Measurements from ENCODE around the gene RGS11.

DNA sequence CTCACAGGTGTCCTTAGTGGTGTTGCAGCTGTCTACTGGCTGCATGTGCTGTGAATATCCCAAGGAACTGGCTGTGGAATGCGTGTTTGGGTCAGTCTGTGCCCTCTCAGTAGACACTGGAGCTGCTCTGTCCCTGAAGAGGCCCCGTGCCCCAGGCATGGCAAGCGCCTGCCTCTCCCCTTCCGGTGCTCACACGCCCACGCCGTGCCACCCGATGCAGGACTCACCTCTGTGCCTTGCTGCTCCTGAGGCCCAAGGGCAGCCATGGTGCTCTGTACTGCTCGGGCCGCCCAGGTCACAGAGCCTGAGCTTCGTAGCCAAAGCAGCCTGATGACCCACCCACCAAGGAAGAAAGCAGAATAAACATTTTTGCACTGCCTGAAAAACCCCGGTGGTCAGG is 10.0 kb downstream of the RGS11 start:
- no peak for TF ChIP-seq CTCF (optimal IDR thresholded peaks at IDR 0.05 in 1 of 3, IDR thresholded peaks at IDR 0.05 in 1 of 3, conservative IDR thresholded peaks at IDR 0.05 in 1 of 3; ENCODE audit: extremely low read depth in 1 of 3, insufficient read depth in 2 of 3, low read length in 3 of 3)
- TF ChIP-seq EZH2 (IDR thresholded peaks at IDR 0.05; ENCODE audit: low read length), result no peak
